ENCODE results near the gene OLFM4.

OLFM4 gene

DNA sequence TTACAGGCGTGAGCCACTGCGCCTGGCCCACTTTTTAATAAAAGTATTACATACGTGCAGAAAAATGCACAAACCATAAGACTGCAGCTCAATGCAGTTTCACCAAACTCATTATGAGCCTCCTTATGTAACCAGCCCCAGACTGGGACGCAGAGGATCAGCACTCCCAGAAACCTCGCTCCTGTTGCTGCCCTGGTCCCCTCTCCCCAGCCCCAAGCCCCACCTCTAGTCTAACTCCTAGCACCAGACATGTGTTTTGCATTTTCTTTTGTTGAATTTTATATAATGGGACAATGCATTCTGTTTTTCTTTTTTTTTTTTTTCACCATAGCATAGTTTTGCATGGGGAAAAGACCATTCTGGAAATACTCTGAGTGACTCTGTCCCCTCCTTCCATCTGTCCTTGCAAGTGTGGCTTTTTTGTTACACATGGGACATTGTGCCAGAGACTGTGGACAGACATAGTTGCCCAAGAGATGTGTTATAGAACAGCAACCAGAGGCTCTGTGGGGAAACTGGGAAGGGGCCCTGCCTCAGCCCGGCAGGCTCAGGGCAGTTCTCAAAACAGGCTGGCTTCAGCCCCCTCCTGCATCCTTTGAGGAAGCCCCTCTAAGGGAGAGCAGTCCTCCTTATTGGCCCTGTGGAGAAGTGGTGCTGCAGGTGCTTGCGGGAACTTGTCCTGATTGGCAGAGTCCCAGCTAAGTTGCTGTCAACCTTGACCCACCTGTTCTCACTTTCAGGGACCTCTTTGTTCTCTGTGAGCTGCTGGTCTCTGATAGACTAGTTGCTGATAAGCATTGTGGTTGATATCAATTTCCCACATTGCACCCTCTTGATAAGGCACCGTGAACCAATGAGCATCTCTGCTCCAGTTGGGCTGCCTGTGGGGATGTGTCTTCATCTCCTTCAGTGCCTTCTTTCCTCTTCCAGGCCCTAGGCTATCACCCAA, 13.8 kb upstream of the OLFM4 start:
- DNase-seq (ENCODE audit: low read depth), result no peak

- no peak for DNase-seq (ENCODE audit: low read depth)
Observed at GRCh38 chr13:53015971-53016370, 12.6 kb upstream of the OLFM4 start.

- DNase-seq (ENCODE audit: low read depth), result no peak
Observed at GRCh38 chr13:53017433-53017970, 11.1 kb upstream of the OLFM4 start.

GRCh38 chr13:53018690-53019647, 9.6 kb upstream of the OLFM4 start:
- DNase-seq (ENCODE audit: low read depth), result no peak

GRCh38 chr13:53020764-53021335, 7.8 kb upstream of the OLFM4 start:
- no peak for DNase-seq (ENCODE audit: low read depth)

DNA sequence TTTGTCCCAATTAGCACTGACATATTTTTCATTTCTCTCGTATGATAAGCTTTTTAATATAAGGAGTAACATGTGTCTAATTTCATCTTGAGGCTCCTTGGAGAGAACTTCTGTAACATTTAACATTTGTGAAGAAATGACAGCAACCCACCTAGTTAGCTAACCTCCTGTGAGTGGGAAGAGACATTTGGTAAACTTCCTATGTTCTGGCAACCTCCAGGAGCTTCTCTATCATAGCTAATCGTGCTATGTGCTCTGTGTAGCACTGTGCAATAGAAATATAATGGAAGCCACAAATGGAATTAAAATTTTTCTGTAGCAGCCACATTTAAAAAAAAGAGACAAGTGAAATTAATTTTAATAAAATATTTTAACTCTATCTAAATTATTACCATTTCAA, 5.4 kb upstream of the OLFM4 start:
- DNase-seq (ENCODE audit: low read depth), result no peak

- DNase-seq (ENCODE audit: low read depth), result no peak
Observed at GRCh38 chr13:53028063-53028462, 550 bp upstream of the OLFM4 start.

- no peak for DNase-seq (ENCODE audit: low read depth)
Observed at GRCh38 chr13:53032849-53033248, 4.2 kb downstream of the OLFM4 start.

DNA sequence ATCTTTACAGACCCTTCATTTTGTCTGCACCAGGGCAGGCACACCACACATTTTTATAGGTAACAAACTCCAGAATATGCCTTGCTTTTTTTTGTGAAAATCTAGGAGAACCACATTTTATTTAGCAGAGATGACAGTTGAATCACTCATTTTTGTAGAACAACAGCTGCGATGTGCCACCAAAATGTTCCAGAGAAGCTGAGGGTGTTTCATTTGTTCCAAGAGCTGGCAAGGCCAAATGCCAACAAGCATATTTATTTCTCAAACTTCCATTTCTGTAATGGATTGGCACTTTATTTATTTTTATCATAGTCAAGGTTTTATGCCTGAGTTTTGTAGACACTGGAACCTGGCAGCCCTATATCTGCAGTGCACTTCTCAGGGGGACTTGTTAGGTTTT, 10.4 kb downstream of the OLFM4 start:
- DNase-seq (ENCODE audit: low read depth), result no peak

DNA sequence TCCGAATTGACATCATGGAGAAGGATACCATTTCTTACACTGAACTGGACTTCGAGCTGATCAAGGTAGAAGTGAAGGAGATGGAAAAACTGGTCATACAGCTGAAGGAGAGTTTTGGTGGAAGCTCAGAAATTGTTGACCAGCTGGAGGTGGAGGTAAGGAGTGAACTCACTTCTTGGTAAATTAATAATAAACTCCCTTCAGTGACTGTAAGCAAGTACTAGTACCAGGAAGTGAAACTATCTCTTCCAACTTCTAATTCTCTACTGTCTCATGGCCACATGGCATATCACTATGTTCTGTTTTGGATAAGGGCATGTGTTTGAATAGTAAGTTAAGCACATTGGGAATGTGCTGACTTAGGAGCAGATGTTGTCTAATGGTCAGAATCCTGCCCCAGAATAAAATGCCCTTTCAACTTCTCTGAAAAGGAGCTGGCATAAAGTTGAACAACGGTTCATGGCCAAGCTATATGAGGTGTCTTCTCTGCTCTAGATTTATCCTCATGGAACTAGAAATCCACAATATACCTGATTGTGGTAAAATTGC, 13.4 kb downstream of the OLFM4 start:
- DNase-seq (ENCODE audit: low read depth), result no peak

- DNase-seq (ENCODE audit: low read depth), result no peak
Observed at GRCh38 chr13:53042877-53043276, 14.3 kb downstream of the OLFM4 start.

DNA sequence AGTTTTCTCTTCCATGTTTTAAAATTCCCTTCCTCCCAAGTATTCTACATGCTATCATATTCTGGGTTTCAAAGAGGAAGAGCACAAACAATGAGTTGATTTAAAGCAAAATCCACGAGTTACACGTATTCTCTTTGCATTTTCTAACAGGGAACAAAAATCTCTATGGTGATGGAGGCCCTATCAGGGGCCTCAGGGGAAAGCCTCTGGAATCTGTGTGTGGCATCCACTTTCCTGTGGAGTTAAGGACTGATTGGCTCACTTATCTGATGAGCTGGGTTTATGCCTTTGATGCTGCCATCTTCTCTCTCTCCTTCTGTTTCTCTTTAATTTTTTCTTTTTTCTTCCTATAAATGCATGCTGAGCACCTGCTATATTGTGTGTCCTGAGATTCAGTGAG, 14.8 kb downstream of the OLFM4 start:
- DNase-seq (ENCODE audit: low read depth), result no peak

DNA sequence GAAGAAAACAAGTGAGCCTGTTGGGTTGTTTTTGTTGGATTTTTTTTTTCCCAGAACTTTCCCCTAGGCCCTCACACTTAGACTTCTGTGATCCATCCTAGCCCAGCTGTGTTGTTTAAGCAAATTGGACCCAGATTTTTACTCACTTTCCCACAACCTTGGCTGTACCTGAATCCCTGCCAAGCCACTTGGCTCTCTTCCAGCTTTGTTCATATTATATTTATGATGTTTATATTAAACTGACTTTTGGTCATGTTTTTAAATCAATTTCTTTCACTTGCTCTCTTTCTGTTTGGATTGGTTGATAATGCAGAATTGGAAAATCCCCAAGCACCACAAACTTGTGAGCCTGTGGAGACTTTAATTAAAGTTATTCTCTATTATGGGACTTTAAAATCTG, 16.6 kb downstream of the OLFM4 start:
- DNase-seq (ENCODE audit: low read depth), result no peak

- no peak for DNase-seq (ENCODE audit: low read depth)
Observed at GRCh38 chr13:53048880-53049279, 20.3 kb downstream of the OLFM4 start.

- DNase-seq (ENCODE audit: low read depth), result no peak
Observed at GRCh38 chr13:53050151-53050550, 21.5 kb downstream of the OLFM4 start.

DNA sequence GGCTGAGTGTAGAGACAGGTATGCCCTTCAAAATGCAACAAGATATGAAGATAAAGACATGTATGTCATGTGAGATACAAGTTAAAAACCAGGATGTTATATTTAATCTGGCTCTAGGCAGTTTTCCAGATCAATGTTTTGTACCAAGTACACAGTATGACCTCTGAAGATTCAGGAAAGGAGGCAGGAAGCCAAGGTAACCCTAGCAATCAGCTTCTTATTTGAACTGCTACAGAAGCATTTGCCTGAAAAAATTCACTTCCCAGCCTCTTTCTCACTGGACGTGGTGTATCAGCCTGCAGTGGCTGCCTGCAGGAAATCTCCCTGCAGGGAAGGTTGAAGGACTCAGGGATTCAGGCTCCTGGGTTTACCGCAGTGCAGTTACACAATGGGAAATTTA, 24.1 kb downstream of the OLFM4 start:
- DNase-seq (ENCODE audit: low read depth), result no peak

GRCh38 chr13:53054569-53054968, 26.0 kb downstream of the OLFM4 start:
- no peak for DNase-seq (ENCODE audit: low read depth)

DNA sequence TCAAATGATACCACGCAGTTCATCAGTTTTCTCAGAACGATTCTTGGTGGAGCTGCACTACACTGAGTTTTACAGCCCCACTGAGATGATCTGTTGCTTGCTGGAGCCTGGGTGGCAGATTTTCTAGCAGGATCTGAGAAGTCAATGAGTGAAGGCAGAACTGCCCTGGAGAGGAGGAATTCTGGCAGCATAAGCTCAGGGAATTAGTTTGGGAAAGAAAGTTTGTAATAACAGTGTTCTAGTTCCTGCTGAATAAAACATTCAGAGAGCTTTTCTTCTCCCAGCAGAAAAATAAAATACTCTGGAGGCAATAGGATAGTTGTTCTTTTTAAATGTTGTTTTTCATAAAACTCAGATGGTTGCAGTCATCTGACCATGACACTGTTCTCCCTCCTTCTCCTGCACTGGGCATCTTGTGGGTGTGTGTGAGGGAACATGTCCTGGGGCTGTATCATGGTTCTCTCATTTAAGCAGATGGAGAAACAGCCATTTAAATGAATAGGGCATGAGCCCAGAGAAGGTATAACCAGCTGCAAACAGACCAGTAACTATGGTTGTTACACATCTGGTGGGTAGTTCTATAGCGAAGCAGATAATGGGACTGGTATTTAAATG, 29.6 kb downstream of the OLFM4 start:
- no peak for DNase-seq (ENCODE audit: low read depth)

GRCh38 chr13:53060840-53061490, 32.4 kb downstream of the OLFM4 start:
- no peak for DNase-seq (ENCODE audit: low read depth)

GRCh38 chr13:53064731-53065130, 36.1 kb downstream of the OLFM4 start:
- DNase-seq (ENCODE audit: low read depth), result no peak

- DNase-seq (ENCODE audit: low read depth), result no peak
Observed at GRCh38 chr13:53066411-53066810, 37.8 kb downstream of the OLFM4 start.

All from amniotic epithelial cell (primary cell).